ENCODE measurements around the gene AAMP. TPM values are rescaled to one million over a fixed set of nuclear protein-coding genes. Genes with fewer than 3 reads are reported as not detected.

AAMP gene
- total RNA-seq, 4 donors from 2014 or later: 104 to 169 (median 144) TPM

DNA sequence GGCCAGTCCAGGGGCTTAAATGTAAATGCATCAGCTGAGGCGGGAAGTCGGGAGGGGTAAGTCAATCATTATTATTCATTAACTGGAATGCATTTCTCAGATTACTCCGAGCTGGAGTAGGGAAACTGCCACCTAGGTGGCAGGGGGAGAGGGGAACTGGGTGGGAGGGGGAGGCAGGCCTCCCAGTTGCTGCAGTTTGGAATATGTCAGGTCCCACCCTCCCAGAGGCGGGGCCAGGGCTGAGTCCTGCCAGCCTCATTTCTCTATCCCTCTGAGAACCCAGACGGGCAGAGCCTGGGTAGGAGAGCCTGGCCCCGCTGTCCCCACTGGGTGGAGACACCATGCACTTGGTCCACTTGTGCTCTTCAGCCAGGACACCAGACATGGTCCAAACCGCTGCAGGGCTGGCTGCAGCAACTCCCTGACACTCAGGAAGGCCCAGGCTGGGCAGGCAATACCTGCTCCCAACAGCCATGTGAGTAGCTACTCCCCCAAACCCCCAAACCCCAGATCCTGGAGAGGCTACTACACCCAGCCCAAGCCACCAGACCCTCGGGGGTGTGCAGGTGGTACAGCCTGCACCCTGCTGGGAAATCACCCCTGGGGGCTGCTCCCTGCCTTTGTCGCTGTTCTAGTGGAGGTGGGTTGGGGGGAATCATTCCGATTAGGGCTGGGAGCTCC lies 9.1 kb downstream of the AAMP start, which contains the start of gene GPBAR1:
Gene GPBAR1 (plus strand): TSS at position 274 of the 681 bp plus-strand sequence. CDS start 1,710 bp downstream, outside the sequence.
- DNase-seq (ENCODE audit: extremely low spot score): no peak
- no peaks in the 10 kb centered on the region for H3K27me3 ChIP-seq
- no peaks in the 10 kb centered on the region for H3K9me3 ChIP-seq
- H3K4me3 ChIP-seq: peak within 1 kb of the TSS in 1 of 4 donors; percentile 14
- intact Hi-C loops (cut with DNase I): loop anchor here (5.0 kb wide), 1 partner anchor 44 kb away; the partner anchor contains the start of gene ARPC2
- WGBS: 66% methylated on average over 9 of the region's 10 CpGs
- peaks cover 16 to 48% (median 42%) of the 10 kb centered on the region in 4 donors for H3K36me3 ChIP-seq
- H3K27ac ChIP-seq (replicated peaks in 1 of 4): peak within 1 kb of the TSS; percentile 70 to 89 (median 82)
- no peak for TF ChIP-seq POLR2A (IDR thresholded peaks at IDR 0.05; ENCODE audit: low read depth)
- peak in 1 of 2 donors; percentile 29 for TF ChIP-seq POLR2AphosphoS5 (IDR thresholded peaks at IDR 0.05)
- H3K4me1 ChIP-seq: peaks cover 62 to 75% (median 66%) of the 10 kb centered on the region in 4 donors

DNA sequence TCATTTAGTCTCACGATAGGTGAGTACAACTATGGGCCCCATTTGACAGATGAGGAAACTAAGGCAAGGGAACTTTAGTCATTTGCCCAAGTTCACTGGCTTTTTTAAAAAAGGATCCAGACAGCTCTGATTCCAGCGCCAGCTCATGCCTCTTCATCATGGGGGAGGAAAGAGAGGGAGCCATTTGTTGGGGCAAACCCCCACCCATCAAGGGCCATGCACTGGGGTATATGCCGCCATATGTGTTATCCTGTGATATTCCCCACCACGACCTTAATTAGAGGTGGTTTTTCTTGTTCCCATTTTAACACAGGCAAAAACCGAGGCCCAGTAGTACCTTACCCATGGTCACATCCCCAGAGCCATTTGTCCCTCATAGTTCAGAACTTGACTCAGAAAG lies 9.8 kb downstream of the AAMP start:
- H3K9me3 ChIP-seq: no peaks in the 10 kb centered on the region
- WGBS: 91% methylated on average over 5 of the region's 5 CpGs
- intact Hi-C loops (cut with DNase I): loop anchor here (5.0 kb wide), 1 partner anchor 43 kb away; the partner anchor contains the start of gene ARPC2
- H3K27ac ChIP-seq (replicated peaks in 1 of 4): peak overlapping the region; percentile 70 to 89 (median 82)
- no peak overlapping the region for H3K4me3 ChIP-seq
- peaks cover 62 to 75% (median 66%) of the 10 kb centered on the region in 4 donors for H3K4me1 ChIP-seq
- H3K27me3 ChIP-seq: no peaks in the 10 kb centered on the region
- DNase-seq (ENCODE audit: extremely low spot score): no peak
- H3K36me3 ChIP-seq: peaks cover 12 to 48% (median 42%) of the 10 kb centered on the region in 4 donors
- TF ChIP-seq POLR2AphosphoS5 (IDR thresholded peaks at IDR 0.05) (no peak), EP300 (IDR thresholded peaks at IDR 0.05) (no peak), POLR2A (IDR thresholded peaks at IDR 0.05; ENCODE audit: low read depth) (no peak)
- TF ChIP-seq, protein P1, sequence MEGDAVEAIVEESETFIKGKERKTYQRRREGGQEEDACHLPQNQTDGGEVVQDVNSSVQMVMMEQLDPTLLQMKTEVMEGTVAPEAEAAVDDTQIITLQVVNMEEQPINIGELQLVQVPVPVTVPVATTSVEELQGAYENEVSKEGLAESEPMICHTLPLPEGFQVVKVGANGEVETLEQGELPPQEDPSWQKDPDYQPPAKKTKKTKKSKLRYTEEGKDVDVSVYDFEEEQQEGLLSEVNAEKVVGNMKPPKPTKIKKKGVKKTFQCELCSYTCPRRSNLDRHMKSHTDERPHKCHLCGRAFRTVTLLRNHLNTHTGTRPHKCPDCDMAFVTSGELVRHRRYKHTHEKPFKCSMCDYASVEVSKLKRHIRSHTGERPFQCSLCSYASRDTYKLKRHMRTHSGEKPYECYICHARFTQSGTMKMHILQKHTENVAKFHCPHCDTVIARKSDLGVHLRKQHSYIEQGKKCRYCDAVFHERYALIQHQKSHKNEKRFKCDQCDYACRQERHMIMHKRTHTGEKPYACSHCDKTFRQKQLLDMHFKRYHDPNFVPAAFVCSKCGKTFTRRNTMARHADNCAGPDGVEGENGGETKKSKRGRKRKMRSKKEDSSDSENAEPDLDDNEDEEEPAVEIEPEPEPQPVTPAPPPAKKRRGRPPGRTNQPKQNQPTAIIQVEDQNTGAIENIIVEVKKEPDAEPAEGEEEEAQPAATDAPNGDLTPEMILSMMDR (IDR thresholded peaks at IDR 0.05): no peak

DNA sequence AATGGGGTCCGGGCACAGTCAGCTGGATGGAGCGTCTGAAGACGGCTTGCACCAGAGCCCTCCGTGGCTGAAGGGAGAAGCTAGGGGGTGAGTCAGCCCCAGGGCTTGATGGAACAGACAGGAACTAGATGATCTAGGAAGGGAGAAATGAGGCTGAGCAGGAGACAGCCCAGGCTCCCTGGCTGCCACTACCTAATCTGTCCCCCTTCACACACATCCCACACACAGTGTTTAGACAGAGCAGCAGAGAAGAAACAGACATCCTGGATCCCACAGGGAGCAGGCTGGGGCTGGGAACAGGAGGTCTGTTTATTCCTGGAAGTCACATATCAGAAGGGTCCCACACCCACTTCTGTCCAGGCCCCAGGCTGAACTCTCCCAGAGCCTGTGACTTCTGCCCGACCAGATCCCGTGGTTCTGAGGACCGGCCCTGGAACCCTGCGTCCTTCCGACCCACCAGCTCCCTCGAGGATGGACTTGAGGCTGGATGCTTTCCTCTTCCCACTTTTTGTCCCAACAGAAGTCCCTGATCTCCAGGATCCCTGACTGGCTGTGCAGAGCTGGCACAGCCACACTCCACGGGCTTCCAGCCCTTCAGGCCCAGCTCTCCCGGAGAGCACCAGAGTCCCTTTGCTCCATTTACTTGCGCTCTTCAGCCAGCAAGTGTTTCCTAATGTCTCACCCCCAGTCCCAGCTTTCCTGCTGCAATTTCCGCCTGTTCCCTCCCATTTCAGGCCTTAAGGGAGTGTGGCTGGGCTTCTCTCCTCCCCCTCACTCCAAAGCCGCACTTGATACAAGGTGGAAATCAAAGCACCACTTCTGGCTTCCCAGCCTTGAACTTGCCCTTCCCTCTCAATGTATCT lies 10.6 kb downstream of the AAMP start:
- TF ChIP-seq EP300 (IDR thresholded peaks at IDR 0.05) (peak; percentile 6), POLR2AphosphoS5 (IDR thresholded peaks at IDR 0.05) (peak; percentile 71 to 73), POLR2A (IDR thresholded peaks at IDR 0.05; ENCODE audit: low read depth) (no peak)
- TF ChIP-seq, protein P1 (IDR thresholded peaks at IDR 0.05): no peak
- H3K9me3 ChIP-seq: no peaks in the 10 kb centered on the region
- H3K27me3 ChIP-seq: no peaks in the 10 kb centered on the region
- peaks cover 62 to 72% (median 64%) of the 10 kb centered on the region in 4 donors for H3K4me1 ChIP-seq
- intact Hi-C loops (cut with DNase I): loop anchor here (5.0 kb wide), 1 partner anchor 72 kb away; no protein-coding TSS in a partner anchor
- H3K36me3 ChIP-seq: peaks cover 14 to 48% (median 42%) of the 10 kb centered on the region in 4 donors
- peak overlapping the region; percentile 70 to 89 (median 82) for H3K27ac ChIP-seq (replicated peaks in 1 of 4)
- peak; percentile 93 for DNase-seq (ENCODE audit: extremely low spot score)
- peak overlapping the region in 3 of 4 donors; percentile 20 to 38 (median 26) for H3K4me3 ChIP-seq
- WGBS: 25% methylated on average over 10 of the region's 15 CpGs

DNA sequence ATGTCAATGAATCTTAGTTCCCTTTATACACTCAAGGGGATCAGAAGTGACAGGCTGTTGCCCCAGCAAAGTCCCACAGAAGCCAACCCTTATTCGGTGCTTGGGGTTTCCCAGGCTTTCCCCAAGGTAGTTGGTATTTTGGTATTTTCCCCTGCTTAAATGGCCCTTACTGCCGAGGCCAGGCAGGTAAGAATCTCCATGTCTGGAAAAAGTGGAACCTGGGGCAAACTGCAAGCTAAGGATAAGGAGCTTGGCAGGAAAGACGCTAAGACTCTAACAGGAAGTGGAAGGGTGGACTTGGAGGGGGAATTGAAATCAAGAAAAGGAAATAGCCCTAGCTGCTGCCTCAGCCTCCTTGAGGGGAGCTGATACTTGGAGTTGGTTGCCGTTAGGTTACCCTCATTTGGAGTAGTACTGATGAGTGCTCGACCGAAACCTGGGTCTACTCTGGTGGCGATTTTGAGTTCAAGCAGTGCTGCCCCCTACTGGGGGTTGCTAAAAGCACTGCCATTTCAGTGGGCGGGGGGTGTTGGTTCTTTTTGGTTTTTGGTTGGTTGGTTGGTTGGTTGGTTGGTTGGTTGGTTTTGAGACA lies 12.5 kb downstream of the AAMP start:
- intact Hi-C loops (cut with DNase I): loop anchor here (5.0 kb wide), 1 partner anchor 70 kb away; no protein-coding TSS in a partner anchor
- peak overlapping the region; percentile 11 to 82 (median 26) for H3K27ac ChIP-seq (replicated peaks in 1 of 4)
- no peaks in the 10 kb centered on the region for H3K9me3 ChIP-seq
- H3K27me3 ChIP-seq: no peaks in the 10 kb centered on the region
- no peak overlapping the region for H3K4me3 ChIP-seq
- peaks cover 50 to 58% (median 52%) of the 10 kb centered on the region in 4 donors for H3K4me1 ChIP-seq
- H3K36me3 ChIP-seq: peaks cover 22 to 48% (median 45%) of the 10 kb centered on the region in 4 donors
- TF ChIP-seq, protein P1 (IDR thresholded peaks at IDR 0.05): peak; percentile 42 to 57 (median 47)
- TF ChIP-seq POLR2AphosphoS5 (IDR thresholded peaks at IDR 0.05) (peak in 1 of 2 donors; percentile 7), EP300 (IDR thresholded peaks at IDR 0.05) (no peak)
- no peak for DNase-seq (ENCODE audit: extremely low spot score)
- 67% methylated on average over 8 of the region's 8 CpGs for WGBS

All from esophagus muscularis mucosa (tissue), 4 donors.